Measurements from ENCODE around the gene CXCR3. TPM values are rescaled to one million over a fixed set of nuclear protein-coding genes. Genes with fewer than 3 reads are reported as not detected.

CXCR3 gene
- polyA plus RNA-seq, 1 donor (not counting 4 experiments of a cell fraction or from before 2014, with no cell fraction given) = not detected

DNA sequence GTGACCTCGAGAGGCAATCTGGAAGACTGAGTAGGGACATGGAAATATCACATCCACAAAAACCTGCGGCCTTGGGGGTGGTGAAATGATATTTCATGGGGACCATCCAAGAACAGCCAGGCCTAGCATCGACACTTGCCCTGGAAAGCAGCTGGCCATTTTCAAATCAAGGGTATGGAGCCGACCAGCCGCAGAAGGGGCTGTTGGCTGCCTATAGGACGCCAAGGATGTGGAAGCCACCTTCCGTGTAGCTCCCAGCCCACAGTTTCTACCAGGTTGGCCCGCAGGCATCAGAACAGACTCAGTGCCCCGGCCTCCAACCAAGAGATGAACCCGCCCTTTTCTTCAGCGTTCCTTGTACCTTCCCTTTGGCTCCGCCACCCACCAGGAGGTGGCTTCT lies 43.6 kb upstream of the CXCR3 start:
- dilution Hi-C loops (cut with MboI; ENCODE audit: extremely low pct_ligation_motif_present, low sequenced_read_pairs) = no loop called here
- H3K79me2 ChIP-seq (ENCODE audit: control insufficient read depth, insufficient read depth, low read length) = no peaks in the 10 kb centered on the region
- FAIRE-seq (no peak), DNase-seq (ENCODE audit: low read depth, low spot score) (no peak)
- no peaks in the 10 kb centered on the region for H3K9me1 ChIP-seq (ENCODE audit: control insufficient read depth, extremely low read depth, insufficient read depth, low read length)
- no peak overlapping the region for H3K27ac ChIP-seq (ENCODE audit: control insufficient read depth, insufficient read depth, low read length)
- H3K9me3 ChIP-seq (ENCODE audit: control insufficient read depth, low read depth, low read length) = no peaks in the 10 kb centered on the region
- no peak overlapping the region for H3K9ac ChIP-seq (ENCODE audit: control insufficient read depth, extremely low read depth, insufficient read depth, low read length)
- peaks cover 5% of the 10 kb centered on the region for H4K20me1 ChIP-seq (ENCODE audit: control insufficient read depth, extremely low read depth, insufficient read depth, low read length)
- no peak overlapping the region for H3K4me2 ChIP-seq (ENCODE audit: control insufficient read depth, extremely low read depth, insufficient read depth, low read depth, low read length)
- H3K4me3 ChIP-seq (ENCODE audit: control insufficient read depth in 2 of 3, extremely low read depth in 1 of 3, insufficient read depth in 2 of 3, low read depth in 1 of 3, low read length in 3 of 3) = no peak overlapping the region
- TF ChIP-seq, protein P1, sequence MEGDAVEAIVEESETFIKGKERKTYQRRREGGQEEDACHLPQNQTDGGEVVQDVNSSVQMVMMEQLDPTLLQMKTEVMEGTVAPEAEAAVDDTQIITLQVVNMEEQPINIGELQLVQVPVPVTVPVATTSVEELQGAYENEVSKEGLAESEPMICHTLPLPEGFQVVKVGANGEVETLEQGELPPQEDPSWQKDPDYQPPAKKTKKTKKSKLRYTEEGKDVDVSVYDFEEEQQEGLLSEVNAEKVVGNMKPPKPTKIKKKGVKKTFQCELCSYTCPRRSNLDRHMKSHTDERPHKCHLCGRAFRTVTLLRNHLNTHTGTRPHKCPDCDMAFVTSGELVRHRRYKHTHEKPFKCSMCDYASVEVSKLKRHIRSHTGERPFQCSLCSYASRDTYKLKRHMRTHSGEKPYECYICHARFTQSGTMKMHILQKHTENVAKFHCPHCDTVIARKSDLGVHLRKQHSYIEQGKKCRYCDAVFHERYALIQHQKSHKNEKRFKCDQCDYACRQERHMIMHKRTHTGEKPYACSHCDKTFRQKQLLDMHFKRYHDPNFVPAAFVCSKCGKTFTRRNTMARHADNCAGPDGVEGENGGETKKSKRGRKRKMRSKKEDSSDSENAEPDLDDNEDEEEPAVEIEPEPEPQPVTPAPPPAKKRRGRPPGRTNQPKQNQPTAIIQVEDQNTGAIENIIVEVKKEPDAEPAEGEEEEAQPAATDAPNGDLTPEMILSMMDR (optimal IDR thresholded peaks at IDR 0.05 in 1 of 3, IDR thresholded peaks at IDR 0.05 in 1 of 3, conservative IDR thresholded peaks at IDR 0.05 in 1 of 3; ENCODE audit: extremely low read depth in 1 of 3, insufficient read depth in 2 of 3, low read length in 3 of 3) = no peak
- no peak for TF ChIP-seq EZH2 (IDR thresholded peaks at IDR 0.05; ENCODE audit: low read length)
- peaks cover 13% of the 10 kb centered on the region for H3K4me1 ChIP-seq (ENCODE audit: control insufficient read depth, extremely low read depth, insufficient read depth, low read length)
- H3K36me3 ChIP-seq (ENCODE audit: control insufficient read depth in 2 of 2, extremely low read depth in 1 of 2, insufficient read depth in 2 of 2, low read length in 2 of 2) = no peaks in the 10 kb centered on the region
- no peaks in the 10 kb centered on the region for H3K27me3 ChIP-seq (ENCODE audit: control insufficient read depth, extremely low read depth, insufficient read depth, low read length)
- H2AFZ ChIP-seq (ENCODE audit: control insufficient read depth, low read length) = no peak overlapping the region

- H3K4me1 ChIP-seq (ENCODE audit: control insufficient read depth, extremely low read depth, insufficient read depth, low read length) = peaks cover 13% of the 10 kb centered on the region
- TF ChIP-seq, protein P1 (optimal IDR thresholded peaks at IDR 0.05 in 1 of 3, IDR thresholded peaks at IDR 0.05 in 1 of 3, conservative IDR thresholded peaks at IDR 0.05 in 1 of 3; ENCODE audit: extremely low read depth in 1 of 3, insufficient read depth in 2 of 3, low read length in 3 of 3) = no peak
- TF ChIP-seq EZH2 (IDR thresholded peaks at IDR 0.05; ENCODE audit: low read length) = no peak
- no peak overlapping the region for H2AFZ ChIP-seq (ENCODE audit: control insufficient read depth, low read length)
- no peak overlapping the region for H3K27ac ChIP-seq (ENCODE audit: control insufficient read depth, insufficient read depth, low read length)
- no peak overlapping the region for H3K9ac ChIP-seq (ENCODE audit: control insufficient read depth, extremely low read depth, insufficient read depth, low read length)
- H3K9me3 ChIP-seq (ENCODE audit: control insufficient read depth, low read depth, low read length) = no peaks in the 10 kb centered on the region
- H3K4me2 ChIP-seq (ENCODE audit: control insufficient read depth, extremely low read depth, insufficient read depth, low read depth, low read length) = no peak overlapping the region
- DNase-seq (ENCODE audit: low read depth, low spot score) (no peak), FAIRE-seq (no peak)
- peaks cover 5% of the 10 kb centered on the region for H4K20me1 ChIP-seq (ENCODE audit: control insufficient read depth, extremely low read depth, insufficient read depth, low read length)
- no peaks in the 10 kb centered on the region for H3K79me2 ChIP-seq (ENCODE audit: control insufficient read depth, insufficient read depth, low read length)
- no peaks in the 10 kb centered on the region for H3K27me3 ChIP-seq (ENCODE audit: control insufficient read depth, extremely low read depth, insufficient read depth, low read length)
- no peak overlapping the region for H3K4me3 ChIP-seq (ENCODE audit: control insufficient read depth in 2 of 3, extremely low read depth in 1 of 3, insufficient read depth in 2 of 3, low read depth in 1 of 3, low read length in 3 of 3)
- dilution Hi-C loops (cut with MboI; ENCODE audit: extremely low pct_ligation_motif_present, low sequenced_read_pairs) = no loop called here
- no peaks in the 10 kb centered on the region for H3K36me3 ChIP-seq (ENCODE audit: control insufficient read depth in 2 of 2, extremely low read depth in 1 of 2, insufficient read depth in 2 of 2, low read length in 2 of 2)
- H3K9me1 ChIP-seq (ENCODE audit: control insufficient read depth, extremely low read depth, insufficient read depth, low read length) = no peaks in the 10 kb centered on the region
These were observed 42.5 kb upstream of the CXCR3 start for GRCh38 chrX:71660562-71661416.

All from keratinocyte (primary cell).